D341Med (cell line): ENCODE measurements around the gene MN1.

Experiments
- DNase-seq: peaks from one replicate; pipeline ENCODE4 v3.0.0; 2012; ENCODE audit warnings: low spot score

Gene MN1

DNA sequence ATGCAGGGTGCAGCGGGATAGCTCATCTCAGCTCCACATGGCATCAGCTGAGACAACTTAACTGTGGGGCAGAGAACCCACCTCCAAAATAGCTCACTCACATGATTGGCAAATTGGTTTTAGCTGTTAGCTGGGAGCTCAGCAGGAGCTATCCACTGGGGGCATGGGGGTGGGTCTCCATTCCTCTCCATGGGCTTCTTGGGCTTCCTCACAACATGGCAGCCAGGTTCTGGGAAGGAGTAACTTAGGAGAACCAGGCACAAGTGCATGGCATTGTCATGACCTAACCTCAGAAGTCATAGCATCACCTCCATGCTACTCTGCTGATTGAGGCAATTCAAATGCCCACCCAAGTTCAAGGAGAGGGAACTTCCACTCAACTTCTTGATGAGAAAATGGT, 85.5 kb downstream of the MN1 start:
- DNase-seq = no peak

- DNase-seq = no peak
Observed at GRCh38 chr22:27715106-27715505, 86.5 kb downstream of the MN1 start.

GRCh38 chr22:27714068-27714467, 87.5 kb downstream of the MN1 start:
- no peak for DNase-seq

DNA sequence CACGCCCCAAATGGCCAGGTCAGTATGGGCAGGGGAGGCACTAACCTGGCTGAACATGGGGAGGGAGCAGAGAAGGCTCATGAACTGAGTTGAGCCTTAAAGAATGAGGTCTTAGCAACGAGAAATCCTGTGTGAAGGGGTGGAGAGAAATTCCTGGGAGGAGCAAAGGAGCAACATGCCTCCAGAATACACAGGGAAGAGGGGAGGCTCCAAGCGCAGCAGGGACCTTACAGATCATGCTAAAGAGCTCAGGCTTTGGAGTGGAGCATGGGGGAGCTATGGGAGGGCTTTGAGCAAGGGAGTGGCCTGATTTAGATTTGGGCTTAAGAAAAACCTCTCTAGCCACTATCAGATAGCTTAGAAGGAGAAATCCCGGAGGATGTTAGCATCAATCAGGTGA, 88.1 kb downstream of the MN1 start:
- no peak for DNase-seq

GRCh38 chr22:27711756-27712155, 89.8 kb downstream of the MN1 start:
- no peak for DNase-seq

GRCh38 chr22:27711012-27711411, 90.5 kb downstream of the MN1 start:
- DNase-seq = no peak

GRCh38 chr22:27709919-27710675, 91.5 kb downstream of the MN1 start:
- no peak for DNase-seq

DNA sequence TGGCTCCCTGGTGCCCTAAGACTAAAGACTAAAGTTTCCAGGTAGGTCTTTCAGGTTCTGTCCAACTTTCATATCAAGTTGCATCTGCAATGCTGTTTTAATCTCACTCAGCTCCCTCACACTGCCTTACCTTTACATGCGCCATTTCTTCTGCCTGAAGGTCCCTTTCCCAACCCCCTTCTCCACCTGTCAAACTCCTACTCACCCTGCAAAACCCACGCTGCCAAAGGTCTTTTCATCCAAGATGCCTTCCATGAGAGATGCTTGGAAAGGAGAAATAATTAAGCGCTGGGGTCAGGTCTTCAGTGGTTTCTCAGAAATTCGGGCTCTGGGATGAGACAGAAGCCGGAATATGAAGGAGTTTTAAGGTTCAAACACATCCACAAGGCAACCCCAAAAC, 95.1 kb downstream of the MN1 start:
- DNase-seq = no peak

GRCh38 chr22:27705408-27706080, 96.0 kb downstream of the MN1 start:
- DNase-seq = no peak

DNA sequence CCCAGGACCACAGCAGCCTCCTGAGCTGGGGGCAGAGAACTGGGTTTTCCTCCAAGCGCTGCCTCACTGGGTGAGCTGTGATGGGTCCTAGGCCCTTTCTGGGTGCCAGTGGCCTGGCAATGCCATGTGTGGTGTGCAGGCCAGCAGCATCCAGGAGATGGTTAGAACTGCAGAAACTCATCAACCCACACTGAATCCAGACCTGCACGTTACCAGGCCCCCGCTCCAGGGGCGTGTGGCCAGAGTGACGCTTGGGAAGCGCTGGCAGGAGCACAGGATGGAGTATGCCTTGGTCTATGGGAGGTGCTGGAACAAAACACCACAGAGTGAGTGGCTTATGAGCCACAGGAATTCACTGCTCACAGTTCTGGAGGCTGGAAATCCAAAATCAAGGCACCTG, 97.0 kb downstream of the MN1 start:
- DNase-seq = no peak

DNA sequence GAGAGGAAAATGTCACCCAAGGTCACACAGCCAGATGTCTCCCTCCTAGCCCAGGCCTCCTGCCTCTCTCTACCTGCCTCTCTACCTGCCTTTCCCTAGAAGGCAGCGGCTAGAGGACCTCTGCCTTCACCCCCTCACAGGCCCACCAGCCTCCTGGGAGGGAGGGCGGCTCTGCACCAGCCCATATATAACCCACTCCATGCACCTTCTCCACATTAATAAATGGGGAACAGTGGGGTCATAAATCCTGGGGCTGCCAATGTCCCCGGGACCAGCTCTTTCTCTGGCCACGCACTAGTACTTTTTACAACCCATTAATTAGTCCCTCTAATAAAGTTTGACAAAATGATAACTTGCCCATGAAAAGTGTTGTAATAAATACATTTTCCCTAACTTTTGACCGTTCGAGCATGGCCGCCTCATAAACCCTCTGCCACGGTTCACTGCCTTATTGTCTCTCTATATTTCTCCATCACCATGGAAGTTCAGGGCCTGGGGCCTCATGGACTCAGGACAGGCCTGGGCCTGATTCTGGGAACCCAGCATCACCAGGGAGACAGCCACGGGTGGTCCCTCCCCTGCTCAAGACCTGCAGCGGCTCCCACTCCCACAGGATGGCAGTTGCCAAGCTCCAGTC, 102.1 kb downstream of the MN1 start:
- DNase-seq = no peak

DNA sequence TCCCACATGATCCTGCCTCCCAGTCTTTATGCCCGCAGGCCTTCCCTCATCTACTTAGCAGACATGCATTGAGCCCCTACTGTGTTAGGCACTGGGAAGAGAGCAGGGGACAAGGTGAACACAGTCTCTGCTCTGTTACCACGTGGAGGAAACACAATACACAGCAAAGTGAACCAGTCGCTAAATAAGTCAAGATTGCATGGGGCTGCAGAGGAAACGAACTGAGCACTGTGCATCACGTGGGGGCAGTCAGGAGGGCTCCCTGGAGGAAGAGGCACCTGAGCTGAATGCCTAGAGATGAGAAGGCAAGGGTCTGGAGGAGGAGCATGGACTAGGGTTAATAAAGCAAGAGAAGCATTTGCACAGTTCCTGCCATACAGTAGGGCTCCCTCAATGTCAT, 102.7 kb downstream of the MN1 start:
- no peak for DNase-seq
